ENCODE data around the gene CCSER1.
"Not testable (repeated sequence)": the region's sequence is repeated elsewhere in the genome, so short reads cannot be mapped to it uniquely, and the experiment has no call there.

Gene CCSER1

GRCh38 chr4:90837241-90837640 is 710.0 kb downstream of the CCSER1 start:
- ChIA-PET CTCF (interaction anchor here (1.0 kb wide), 1 partner anchor 28 kb away, joined by 3 read pairs; no protein-coding TSS in a partner anchor), POLR2A (no interaction called here)
- TF ChIP-seq CTCF (IDR thresholded peaks at IDR 0.05; ENCODE audit: control extremely low read depth, extremely low read depth, low read depth, missing control alignments) = no peak
- DNase-seq (ENCODE audit: extremely low spot score) = no peak

- POLR2A ChIA-PET; CTCF ChIA-PET; DNase-seq (ENCODE audit: extremely low spot score): not testable (repeated sequence)
Measured at GRCh38 chr4:90838859-90839258, 711.7 kb downstream of the CCSER1 start.

- ChIA-PET CTCF (no interaction called here), POLR2A (no interaction called here)
- no peak for DNase-seq (ENCODE audit: extremely low spot score)
- no peak for TF ChIP-seq CTCF (IDR thresholded peaks at IDR 0.05; ENCODE audit: control extremely low read depth, extremely low read depth, low read depth, missing control alignments)
Measured at GRCh38 chr4:90840291-90840690, 713.1 kb downstream of the CCSER1 start.

- DNase-seq (ENCODE audit: extremely low spot score) = no peak
- ChIA-PET CTCF (no interaction called here), POLR2A (no interaction called here)
- no peak for TF ChIP-seq CTCF (IDR thresholded peaks at IDR 0.05; ENCODE audit: control extremely low read depth, extremely low read depth, low read depth, missing control alignments)
Measured at GRCh38 chr4:90840828-90841227, 713.6 kb downstream of the CCSER1 start.

GRCh38 chr4:90841676-90842075 is 714.5 kb downstream of the CCSER1 start:
- no peak for DNase-seq (ENCODE audit: extremely low spot score)
- CTCF ChIA-PET = interaction anchor here (1.5 kb wide), 2 partner anchors 11 to 13 kb away, joined by 3 read pairs; no protein-coding TSS in a partner anchor
- no peak for TF ChIP-seq CTCF (IDR thresholded peaks at IDR 0.05; ENCODE audit: control extremely low read depth, extremely low read depth, low read depth, missing control alignments)
- POLR2A ChIA-PET = no interaction called here

- TF ChIP-seq CTCF (IDR thresholded peaks at IDR 0.05; ENCODE audit: control extremely low read depth, extremely low read depth, low read depth, missing control alignments) = no peak
- CTCF ChIA-PET = interaction anchor here (1.5 kb wide), 1 partner anchor 9 kb away, joined by 3 read pairs; no protein-coding TSS in a partner anchor
- peak; percentile 12 for DNase-seq (ENCODE audit: extremely low spot score)
- POLR2A ChIA-PET = no interaction called here
Measured at GRCh38 chr4:90842960-90843359, 715.8 kb downstream of the CCSER1 start.

- CTCF ChIA-PET = interaction anchor here (1.2 kb wide), 1 partner anchor 11 kb away, joined by 4 read pairs; no protein-coding TSS in a partner anchor
- POLR2A ChIA-PET = no interaction called here
Measured at GRCh38 chr4:90844241-90844640, 717.0 kb downstream of the CCSER1 start.

More at GRCh38 chr4:90844241-90844640, 717.0 kb downstream of the CCSER1 start:
- no peak for DNase-seq (ENCODE audit: extremely low spot score)
- no peak for TF ChIP-seq CTCF (IDR thresholded peaks at IDR 0.05; ENCODE audit: control extremely low read depth, extremely low read depth, low read depth, missing control alignments)
